ENCODE data around the gene DOCK3. TPM values are rescaled to one million over a fixed set of nuclear protein-coding genes. Genes with fewer than 3 reads are reported as not detected.

DOCK3 gene
- total and polyA plus RNA-seq, 2 donors from 2014 or later, result 0.49 to 0.54 TPM

DNA sequence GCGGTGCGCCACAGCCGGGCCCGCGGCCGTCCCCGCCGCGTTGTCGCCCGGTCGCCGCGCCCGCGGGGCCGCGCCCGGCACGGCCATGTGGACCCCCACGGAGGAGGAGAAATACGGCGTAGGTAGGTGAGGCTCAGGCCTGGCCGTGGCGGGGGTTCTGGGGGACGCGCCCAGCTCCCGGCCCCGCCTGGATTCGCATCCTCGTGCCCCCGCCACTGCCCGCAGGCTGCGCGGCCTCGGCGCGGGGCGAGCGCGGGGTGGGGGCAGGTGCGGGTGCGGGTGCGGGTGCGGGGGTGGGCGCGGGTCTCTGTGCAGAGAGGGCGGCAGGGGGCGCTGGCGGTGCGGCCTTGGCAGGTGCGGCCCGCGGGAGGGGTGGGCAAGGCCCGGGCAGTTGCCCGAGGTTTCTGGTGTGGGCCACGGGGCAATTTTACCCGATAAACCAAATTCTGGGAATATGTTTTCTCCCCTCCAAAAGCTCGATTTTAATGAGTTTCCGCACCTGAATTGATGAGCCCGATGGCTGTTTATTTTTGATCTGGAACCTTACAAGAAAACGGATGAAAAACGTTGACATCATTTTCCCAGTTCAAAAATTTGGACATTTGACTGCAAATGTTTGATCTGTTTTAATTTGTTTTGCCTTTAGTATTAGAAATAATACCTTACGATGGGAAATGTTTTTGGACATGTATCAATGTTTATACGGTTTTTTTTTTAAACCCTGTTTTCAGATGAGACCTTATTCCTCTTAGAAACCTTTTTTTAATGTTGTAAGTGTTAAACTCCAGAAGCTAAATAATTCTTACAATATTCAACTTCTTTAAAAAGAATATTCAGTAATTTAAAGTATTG, 678 bp downstream of the DOCK3 start:
- H3K4me3 ChIP-seq (ENCODE audit: low read length in 3 of 3), result no peak overlapping the region
- H3K27ac ChIP-seq (ENCODE audit: low read depth in 2 of 2, low read length in 2 of 2), result no peak overlapping the region
- H3K9ac ChIP-seq (ENCODE audit: low read length in 3 of 3), result no peak overlapping the region
- H3K9me3 ChIP-seq (ENCODE audit: control insufficient read depth in 2 of 3, insufficient read depth in 1 of 3, low read length in 3 of 3), result no peaks in the 10 kb centered on the region
- H3K36me3 ChIP-seq (ENCODE audit: control insufficient read depth in 2 of 3, insufficient read depth in 3 of 3, low read length in 3 of 3), result no peaks in the 10 kb centered on the region
- no peaks in the 10 kb centered on the region for H3K4me1 ChIP-seq (ENCODE audit: control insufficient read depth in 2 of 3, insufficient read depth in 2 of 3, low read depth in 1 of 3, low read length in 3 of 3)
- FAIRE-seq (no peak), DNase-seq (peak; percentile 33 to 78 (median 65))
- intact Hi-C loops (cut with DNase I), result no loop called here
- TF ChIP-seq, protein P1, sequence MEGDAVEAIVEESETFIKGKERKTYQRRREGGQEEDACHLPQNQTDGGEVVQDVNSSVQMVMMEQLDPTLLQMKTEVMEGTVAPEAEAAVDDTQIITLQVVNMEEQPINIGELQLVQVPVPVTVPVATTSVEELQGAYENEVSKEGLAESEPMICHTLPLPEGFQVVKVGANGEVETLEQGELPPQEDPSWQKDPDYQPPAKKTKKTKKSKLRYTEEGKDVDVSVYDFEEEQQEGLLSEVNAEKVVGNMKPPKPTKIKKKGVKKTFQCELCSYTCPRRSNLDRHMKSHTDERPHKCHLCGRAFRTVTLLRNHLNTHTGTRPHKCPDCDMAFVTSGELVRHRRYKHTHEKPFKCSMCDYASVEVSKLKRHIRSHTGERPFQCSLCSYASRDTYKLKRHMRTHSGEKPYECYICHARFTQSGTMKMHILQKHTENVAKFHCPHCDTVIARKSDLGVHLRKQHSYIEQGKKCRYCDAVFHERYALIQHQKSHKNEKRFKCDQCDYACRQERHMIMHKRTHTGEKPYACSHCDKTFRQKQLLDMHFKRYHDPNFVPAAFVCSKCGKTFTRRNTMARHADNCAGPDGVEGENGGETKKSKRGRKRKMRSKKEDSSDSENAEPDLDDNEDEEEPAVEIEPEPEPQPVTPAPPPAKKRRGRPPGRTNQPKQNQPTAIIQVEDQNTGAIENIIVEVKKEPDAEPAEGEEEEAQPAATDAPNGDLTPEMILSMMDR (IDR thresholded peaks at IDR 0.05; ENCODE audit: borderline replicate concordance, extremely low read depth, insufficient read depth), result peak; percentile 18
- peaks cover 36% of the 10 kb centered on the region for H3K27me3 ChIP-seq (ENCODE audit: control insufficient read depth, insufficient read depth, low read length)

DNA sequence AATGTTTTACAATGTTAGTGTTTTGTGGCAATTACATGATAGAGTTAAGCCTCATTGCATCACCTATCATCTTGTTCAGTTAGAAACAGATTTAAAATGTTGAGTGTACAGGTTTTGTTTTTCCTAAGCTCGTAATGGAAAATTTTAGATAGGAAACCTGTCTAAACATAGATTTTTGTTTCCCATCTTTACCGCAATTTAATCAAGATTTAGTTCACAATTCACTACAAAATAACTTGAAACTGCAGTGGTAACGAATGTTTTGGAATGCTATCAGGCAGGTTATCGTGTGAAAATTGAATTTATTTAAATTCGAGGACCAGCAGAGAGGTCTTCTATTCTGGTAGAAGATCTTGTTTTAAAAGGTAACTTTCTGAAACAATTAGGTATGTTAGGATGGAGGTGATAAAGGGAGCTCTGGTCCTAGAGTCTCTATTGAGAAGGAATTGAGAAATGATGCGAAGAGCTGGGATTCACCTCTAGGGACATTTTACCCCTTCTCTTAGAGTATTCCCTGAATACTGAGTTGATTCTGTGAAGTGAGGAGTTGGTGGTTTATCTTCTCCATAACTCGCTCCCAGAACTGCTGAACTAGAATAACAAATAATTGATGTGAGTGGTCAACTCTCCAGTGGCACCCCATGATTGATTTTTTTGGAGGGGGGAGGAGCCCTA, 1.4 kb downstream of the DOCK3 start:
- Histone ChIP-seq H3K9me3 (ENCODE audit: control insufficient read depth in 2 of 3, insufficient read depth in 1 of 3, low read length in 3 of 3) (no peaks in the 10 kb centered on the region), H3K4me1 (ENCODE audit: control insufficient read depth in 2 of 3, insufficient read depth in 2 of 3, low read depth in 1 of 3, low read length in 3 of 3) (no peaks in the 10 kb centered on the region), H3K36me3 (ENCODE audit: control insufficient read depth in 2 of 3, insufficient read depth in 3 of 3, low read length in 3 of 3) (no peaks in the 10 kb centered on the region), H3K27me3 (ENCODE audit: control insufficient read depth, insufficient read depth, low read length) (peaks cover 36% of the 10 kb centered on the region), H3K4me3 (ENCODE audit: low read length in 3 of 3) (no peak overlapping the region), H3K9ac (ENCODE audit: low read length in 3 of 3) (no peak overlapping the region), H3K27ac (ENCODE audit: low read depth in 2 of 2, low read length in 2 of 2) (no peak overlapping the region)
- intact Hi-C loops (cut with DNase I), result no loop called here
- DNase-seq (no peak), FAIRE-seq (no peak)
- TF ChIP-seq, protein P1 (IDR thresholded peaks at IDR 0.05; ENCODE audit: borderline replicate concordance, extremely low read depth, insufficient read depth), result no peak

DNA sequence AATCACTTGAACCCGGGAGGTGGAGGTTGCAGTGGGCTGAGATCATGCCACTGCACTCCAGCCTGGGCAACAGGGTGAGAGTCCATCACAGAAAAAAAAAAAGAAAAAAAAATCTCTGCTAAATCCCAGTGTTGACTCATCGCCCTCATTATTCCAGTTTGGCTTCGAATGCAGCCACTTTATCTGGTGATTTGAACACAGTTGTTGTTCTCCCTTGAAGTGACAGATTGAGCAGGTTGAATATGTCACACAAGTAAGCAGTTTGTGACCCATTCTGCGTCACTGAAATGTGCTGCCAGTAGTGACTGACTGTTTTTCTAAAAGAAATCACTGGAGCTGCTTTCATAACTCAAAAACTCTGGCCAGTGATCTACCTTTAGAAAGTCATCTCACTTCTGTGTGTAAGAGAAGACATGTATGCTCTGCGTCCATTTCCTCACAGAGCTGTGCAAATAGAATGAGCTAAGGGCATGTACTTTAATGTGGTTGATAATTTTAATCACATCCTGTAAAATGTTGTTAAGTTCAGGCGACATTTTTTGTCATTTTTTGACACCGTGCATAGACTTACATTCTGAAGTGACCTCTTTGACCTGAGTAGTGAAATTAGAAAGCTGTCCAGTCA, 12.5 kb downstream of the DOCK3 start:
- Histone ChIP-seq H3K36me3 (ENCODE audit: control insufficient read depth in 2 of 3, insufficient read depth in 3 of 3, low read length in 3 of 3) (no peaks in the 10 kb centered on the region), H3K4me3 (ENCODE audit: low read length in 3 of 3) (no peak overlapping the region), H3K9ac (ENCODE audit: low read length in 3 of 3) (no peak overlapping the region), H3K27me3 (ENCODE audit: control insufficient read depth, insufficient read depth, low read length) (no peaks in the 10 kb centered on the region), H3K9me3 (ENCODE audit: control insufficient read depth in 2 of 3, insufficient read depth in 1 of 3, low read length in 3 of 3) (no peaks in the 10 kb centered on the region), H3K27ac (ENCODE audit: low read depth in 2 of 2, low read length in 2 of 2) (no peak overlapping the region), H3K4me1 (ENCODE audit: control insufficient read depth in 2 of 3, insufficient read depth in 2 of 3, low read depth in 1 of 3, low read length in 3 of 3) (no peaks in the 10 kb centered on the region)
- FAIRE-seq, result no peak
- intact Hi-C loops (cut with DNase I), result no loop called here
- DNase-seq, result no peak
- TF ChIP-seq, protein P1 (IDR thresholded peaks at IDR 0.05; ENCODE audit: borderline replicate concordance, extremely low read depth, insufficient read depth), result no peak

Measured in kidney (tissue), 14 donors.